ENCODE data around the gene ZC3H7B.

The ZC3H7B gene

DNA sequence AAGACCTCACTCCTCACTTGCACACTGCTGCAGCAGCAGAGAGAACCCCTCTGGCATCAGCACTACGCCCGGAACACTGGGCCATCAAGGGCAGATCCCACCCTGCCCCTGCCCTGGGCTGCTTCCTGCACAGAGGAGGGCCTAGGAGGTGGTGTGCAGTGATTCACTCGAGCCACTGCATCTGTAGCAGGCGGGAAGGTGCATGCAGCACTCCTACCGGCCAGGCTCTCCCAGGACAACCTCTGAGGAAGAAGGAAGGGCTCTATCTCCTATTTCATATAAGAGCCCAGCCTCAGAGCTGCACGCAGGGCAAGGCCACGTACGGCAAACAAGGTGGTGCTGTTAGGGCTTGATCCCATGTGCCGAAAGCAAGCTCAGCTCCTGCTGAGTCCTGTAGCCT is 29.5 kb upstream of the ZC3H7B start:
- no peak for TF ChIP-seq GATA3 (IDR thresholded peaks at IDR 0.05; ENCODE audit: low read depth, low read length)
- TF ChIP-seq GATA2 (IDR thresholded peaks at IDR 0.05; ENCODE audit: low read depth, low read length): no peak

DNA sequence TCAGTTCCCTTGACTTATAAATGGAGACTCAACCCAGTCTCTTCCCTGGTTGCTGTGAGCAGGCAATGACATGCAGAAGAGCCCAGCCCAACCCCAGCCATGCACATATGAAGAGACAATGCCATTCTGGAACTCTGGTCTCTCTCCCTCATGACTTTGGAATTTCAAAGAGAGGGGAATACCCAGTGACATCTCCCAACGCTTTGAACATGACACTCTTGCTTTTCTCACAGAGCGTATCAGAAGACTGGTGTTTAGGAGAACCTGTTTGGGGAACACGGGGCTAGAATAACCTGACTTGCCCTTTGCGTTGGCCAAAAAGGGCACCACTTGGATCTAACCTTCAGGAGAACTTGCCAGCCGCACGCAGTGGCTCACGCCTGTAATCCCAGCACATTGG is 28.2 kb upstream of the ZC3H7B start:
- TF ChIP-seq GATA3 (IDR thresholded peaks at IDR 0.05; ENCODE audit: low read depth, low read length) (no peak), GATA2 (IDR thresholded peaks at IDR 0.05; ENCODE audit: low read depth, low read length) (no peak)

DNA sequence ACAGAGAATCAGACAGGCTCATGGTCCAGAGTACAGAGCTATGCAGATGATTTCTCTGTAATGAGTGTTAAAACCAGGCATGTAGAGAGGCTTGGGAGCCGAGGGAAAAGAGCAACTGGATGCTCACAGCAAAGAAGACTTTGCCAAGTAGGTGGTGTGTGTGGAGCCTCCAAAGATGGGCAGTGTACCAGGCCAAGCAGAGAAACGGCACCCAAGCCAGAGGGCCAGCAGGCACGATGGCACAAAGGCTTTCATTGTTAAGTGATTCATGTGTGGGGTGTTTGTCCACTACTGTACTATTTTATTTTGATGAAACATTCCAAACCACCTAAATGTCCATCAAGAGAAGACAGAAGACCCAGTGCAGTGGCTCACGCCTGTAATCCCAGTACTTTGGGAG is 26.5 kb upstream of the ZC3H7B start:
- TF ChIP-seq GATA2 (IDR thresholded peaks at IDR 0.05; ENCODE audit: low read depth, low read length): no peak
- TF ChIP-seq GATA3 (IDR thresholded peaks at IDR 0.05; ENCODE audit: low read depth, low read length): no peak

DNA sequence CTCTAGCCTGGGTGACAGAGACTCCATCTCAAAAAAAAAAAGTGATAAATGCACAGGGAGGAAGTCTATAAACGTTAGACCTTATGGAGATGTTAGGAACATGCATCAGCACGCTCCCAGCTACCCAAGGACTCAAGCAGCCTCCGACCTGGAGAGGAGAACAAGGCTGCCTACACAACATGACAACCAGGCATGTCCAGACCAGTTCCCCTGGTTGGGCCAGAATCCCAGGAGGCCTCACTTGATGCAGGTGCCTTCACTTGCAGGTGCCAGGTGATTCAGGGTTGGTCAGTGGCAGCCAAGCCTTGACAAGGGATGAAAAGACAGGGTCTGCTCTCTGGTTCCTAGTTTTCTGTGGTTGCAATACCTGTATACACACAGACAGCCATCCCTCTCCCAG is 21.3 kb upstream of the ZC3H7B start:
- no peak for TF ChIP-seq GATA2 (IDR thresholded peaks at IDR 0.05; ENCODE audit: low read depth, low read length)
- no peak for TF ChIP-seq GATA3 (IDR thresholded peaks at IDR 0.05; ENCODE audit: low read depth, low read length)

DNA sequence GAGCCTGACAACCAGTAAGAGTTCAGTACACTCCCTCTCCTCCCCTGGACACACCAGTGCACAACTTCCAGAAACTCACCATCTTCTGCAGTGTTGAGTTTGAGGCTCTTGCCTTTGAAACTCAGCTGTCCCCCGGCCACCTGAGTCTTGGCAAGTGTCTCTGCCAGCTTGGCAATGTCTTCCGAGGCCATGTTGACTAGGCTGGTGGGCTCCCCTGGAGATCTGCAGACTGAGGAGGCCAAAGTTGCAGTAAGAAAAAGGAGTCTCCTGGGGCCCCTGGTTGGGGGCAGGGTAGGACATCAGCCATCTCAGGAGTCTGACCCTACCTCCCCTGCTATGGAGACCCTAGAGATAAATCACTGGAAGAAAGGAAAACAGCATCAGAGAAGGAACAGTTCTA is 20.5 kb upstream of the ZC3H7B start:
- TF ChIP-seq GATA3 (IDR thresholded peaks at IDR 0.05; ENCODE audit: low read depth, low read length) (no peak), GATA2 (IDR thresholded peaks at IDR 0.05; ENCODE audit: low read depth, low read length) (no peak)

DNA sequence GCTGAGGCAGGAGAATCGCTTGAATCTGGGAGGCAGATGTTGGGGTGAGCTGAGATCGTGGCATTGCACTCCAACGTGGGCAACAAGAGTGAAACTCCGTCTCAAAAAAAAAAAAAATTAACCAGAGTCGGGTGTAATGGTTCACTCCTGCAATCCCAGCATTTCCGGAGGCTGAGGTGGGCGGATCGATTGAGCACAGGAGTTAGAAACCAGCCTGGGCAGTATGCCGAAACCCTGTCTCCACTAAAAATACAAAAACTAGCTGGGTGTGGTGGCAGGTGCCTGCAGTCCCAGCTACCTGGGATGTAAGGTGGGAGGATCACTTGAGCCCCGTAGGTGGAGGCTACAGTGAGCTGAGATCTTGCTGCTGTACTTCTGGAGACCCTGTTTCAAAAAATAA is 16.9 kb upstream of the ZC3H7B start:
- no peak for TF ChIP-seq GATA3 (IDR thresholded peaks at IDR 0.05; ENCODE audit: low read depth, low read length)
- no peak for TF ChIP-seq GATA2 (IDR thresholded peaks at IDR 0.05; ENCODE audit: low read depth, low read length)

DNA sequence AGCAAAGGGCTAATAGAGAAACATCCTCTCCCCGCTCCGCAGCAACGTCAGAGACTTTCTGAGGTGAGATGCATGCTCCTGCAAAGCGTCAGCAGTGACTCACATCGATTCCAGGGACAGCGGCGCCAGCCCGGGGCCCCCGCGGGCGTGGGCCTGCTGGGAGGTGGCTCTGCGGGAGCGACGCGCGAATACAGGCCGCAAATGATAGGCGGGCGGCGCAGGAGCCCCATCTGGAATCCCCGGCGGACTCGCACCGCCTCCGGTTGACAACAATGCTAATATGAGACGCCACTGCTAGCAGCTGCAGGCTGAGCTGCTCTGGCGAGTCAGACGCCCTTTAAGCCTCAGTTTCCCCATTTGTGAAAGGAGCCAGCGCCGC is 15.9 kb upstream of the ZC3H7B start:
- TF ChIP-seq GATA2 (IDR thresholded peaks at IDR 0.05; ENCODE audit: low read depth, low read length) (no peak), GATA3 (IDR thresholded peaks at IDR 0.05; ENCODE audit: low read depth, low read length) (no peak)

DNA sequence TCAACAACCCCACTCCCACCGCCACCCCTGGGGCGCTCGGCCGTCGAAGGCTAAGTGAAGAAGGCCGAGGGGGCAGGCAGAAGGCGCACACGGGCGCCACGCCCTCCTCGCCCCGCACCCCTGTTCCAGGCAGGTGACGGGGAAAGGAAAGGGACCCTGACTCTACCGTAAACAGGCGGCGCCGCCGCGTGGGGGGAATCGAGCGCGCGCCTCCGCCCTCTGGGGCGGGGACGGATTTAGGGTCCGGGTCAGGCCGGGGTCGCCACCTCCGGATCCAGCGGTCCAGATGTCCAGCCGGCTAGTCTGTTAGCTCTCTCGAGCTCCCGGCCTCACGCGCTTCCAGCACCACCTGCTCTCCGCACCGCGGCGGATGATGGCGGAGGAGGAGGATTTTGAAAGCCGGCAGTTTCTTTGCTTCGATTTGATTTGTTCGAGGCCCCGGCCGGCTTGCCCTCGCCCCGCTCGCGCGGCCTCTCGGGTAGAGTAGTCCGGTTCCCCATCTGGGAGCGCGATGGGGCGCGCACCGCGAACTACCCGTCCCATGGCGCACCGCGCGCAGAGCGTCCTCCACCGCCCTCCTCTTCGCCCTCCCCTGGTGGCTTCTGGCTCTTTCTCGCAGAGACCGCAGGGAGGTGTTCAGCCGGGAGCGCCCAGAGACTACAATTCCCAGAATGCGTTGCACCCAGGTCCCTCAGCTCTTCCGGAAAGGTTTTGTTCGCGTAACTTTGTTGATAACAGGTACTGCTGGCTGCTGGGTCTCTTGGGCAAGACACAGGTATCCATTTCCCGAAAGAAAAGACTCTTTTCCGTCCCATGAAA is 15.3 kb upstream of the ZC3H7B start, which contains the start of gene RANGAP1:
Gene RANGAP1 (minus strand): TSS at position 368 of the 819 bp plus-strand sequence. CDS start 5,143 bp downstream, outside the sequence.
- TF ChIP-seq GATA2 (IDR thresholded peaks at IDR 0.05; ENCODE audit: low read depth, low read length) (no peak), GATA3 (IDR thresholded peaks at IDR 0.05; ENCODE audit: low read depth, low read length) (no peak)

DNA sequence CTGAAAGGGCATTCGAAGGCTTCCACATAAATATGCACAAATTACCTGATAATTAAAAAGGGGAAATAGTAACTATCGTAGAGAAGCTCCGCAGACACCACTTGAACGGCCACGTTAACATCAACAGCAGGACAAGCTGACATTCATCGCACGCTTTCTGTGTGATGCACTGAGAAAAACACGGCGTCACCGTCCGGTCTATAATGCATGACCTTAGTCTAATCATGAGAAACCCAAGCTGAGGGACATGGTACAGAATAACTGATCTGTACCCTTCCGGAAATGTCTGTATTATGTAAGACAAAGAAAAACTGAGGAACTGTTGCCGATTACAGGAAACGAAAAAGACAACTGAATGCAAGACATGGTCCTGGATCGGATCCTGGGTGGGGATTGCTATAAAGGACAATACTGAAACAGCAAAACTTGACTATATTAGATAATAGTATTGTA is 14.7 kb upstream of the ZC3H7B start:
- TF ChIP-seq GATA3 (IDR thresholded peaks at IDR 0.05; ENCODE audit: low read depth, low read length) (no peak), GATA2 (IDR thresholded peaks at IDR 0.05; ENCODE audit: low read depth, low read length) (no peak)

DNA sequence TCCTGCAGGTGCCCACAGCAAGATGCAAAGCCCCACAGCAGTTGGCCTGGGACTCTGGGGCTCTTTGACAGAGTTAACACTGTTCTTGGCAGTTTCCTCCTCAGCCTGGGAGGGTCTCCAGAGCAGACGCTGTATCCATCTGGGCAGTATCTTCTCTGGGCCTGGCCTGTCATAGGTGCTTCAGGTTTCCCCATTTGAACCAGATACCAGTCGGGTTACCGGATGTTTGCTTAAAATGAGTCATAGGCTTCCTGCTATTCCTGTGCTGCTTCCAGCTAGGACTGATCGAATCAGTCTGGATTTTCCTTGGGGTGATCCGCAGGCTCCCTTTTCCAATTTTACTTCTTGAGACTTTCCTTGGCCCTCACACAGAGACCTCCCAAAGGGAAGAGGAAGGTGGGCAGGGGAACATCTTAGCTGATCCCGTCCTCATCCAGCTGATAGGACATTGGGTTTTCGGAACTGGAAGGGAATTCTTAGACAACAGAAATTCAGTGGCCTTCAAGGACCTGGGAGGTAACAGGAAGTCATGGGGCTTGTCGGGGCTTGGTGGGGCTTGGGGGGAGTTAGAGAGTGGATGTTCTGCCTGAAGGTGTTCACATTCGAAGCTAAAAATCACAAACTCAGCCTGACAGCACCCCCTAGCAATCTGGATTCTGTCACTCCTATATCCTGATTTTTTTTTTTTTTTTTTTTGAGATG is 12.9 kb upstream of the ZC3H7B start:
- no peak for TF ChIP-seq GATA2 (IDR thresholded peaks at IDR 0.05; ENCODE audit: low read depth, low read length)
- TF ChIP-seq GATA3 (IDR thresholded peaks at IDR 0.05; ENCODE audit: low read depth, low read length): no peak

DNA sequence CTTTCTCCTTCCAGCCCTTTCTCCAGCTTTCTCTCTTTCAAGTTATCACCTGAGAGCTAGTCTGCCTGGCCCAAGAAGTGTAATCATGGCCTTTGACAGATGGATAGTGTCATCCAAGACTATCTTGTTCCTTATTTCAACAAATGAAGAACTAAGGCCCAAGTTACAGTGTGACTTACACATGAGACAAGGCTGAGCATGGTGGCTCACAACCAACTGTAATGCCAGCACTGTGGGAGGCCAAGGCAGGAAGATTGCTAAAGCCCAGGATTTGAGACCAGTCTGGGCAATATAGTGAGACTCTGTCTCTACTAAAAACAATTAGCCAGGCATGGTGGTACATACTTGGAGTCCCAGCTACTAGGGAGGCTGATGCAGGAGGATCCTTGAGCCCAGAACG is 11.7 kb upstream of the ZC3H7B start:
- no peak for TF ChIP-seq GATA3 (IDR thresholded peaks at IDR 0.05; ENCODE audit: low read depth, low read length)
- TF ChIP-seq GATA2 (IDR thresholded peaks at IDR 0.05; ENCODE audit: low read depth, low read length): no peak

DNA sequence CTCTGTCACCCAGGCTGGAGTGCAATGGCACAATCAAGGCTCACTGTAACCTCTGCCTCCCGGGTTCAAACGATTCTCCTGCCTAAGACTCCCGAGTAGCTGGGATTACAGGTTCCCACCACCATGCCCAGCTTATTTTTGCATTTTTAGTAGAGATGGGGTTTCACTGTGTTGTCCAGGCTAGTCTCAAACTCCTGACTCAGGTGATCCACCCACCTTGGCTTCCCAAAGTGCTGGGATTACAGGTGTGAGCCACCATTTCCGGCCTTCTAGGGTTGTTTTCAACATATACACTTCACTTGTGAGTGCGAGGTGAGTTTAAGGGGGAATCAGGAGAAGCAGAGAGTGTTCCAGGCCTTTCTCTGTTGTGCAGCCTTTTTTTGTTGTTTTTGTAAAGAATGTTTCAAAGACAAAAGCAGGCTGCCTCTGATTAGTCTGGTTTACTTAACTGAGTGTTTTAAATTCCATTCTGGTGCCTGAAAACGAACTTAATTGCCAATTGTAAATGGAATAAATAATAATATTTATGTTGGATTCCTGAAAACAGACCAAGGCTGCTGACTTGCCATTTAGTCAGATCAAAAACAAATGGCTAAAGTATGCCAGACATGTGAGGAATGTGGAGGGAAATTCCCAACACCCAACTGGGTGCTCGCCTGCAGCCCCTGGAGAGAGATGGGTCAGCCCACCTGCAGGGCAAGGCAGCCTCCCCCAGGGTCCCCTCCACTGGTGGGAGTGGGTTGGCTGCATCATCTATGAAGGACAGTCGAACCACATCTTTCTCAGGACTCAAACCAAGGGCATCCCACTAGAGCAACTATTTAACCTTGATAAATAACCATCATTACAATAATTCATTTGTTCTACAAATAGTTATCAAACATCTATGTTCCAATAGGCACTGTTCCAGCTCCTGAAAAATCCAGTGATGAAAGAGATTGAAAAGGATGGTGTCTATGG is 10.8 kb upstream of the ZC3H7B start:
- TF ChIP-seq GATA2 (IDR thresholded peaks at IDR 0.05; ENCODE audit: low read depth, low read length) (no peak), GATA3 (IDR thresholded peaks at IDR 0.05; ENCODE audit: low read depth, low read length) (no peak)

DNA sequence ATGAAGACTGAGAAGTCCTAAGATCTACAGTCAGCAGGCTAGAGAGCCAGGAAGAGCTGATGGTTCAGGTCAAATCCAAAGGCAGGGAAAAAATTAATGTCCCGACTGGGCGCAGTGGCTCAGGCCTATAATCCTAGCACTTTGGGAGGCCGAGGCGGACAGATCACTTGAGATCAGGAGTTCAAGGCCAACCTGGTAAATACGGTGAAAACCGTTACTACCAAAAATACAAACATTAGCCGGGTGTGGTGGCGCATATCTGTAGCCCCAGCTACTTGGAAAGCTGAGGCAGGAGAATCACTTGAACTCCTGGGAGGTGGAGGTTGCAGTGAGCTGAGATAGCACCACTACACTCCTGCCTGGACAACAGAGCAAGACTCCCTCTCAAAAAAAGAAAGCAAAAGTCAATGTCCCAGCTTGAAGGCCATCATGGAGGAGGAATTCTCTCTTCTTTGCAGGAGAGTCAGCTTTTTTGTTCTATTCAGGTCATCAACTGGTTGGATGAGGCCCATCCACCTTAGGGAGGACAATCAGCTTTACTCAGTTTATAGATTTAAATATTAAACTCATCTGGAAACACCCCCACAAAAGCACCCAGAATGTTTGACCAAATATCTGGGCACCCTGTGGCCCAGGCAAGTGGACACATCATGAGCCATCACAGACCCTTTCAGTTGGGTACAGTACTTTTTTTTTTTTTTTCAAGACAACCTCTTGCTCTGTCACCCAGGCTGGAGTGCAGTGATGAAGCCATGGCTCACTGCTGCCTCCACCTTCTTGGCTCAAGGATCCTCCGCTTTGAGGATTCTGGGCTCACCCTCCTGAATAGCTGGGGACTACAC is 4.3 kb upstream of the ZC3H7B start:
- TF ChIP-seq GATA3 (IDR thresholded peaks at IDR 0.05; ENCODE audit: low read depth, low read length) (no peak), GATA2 (IDR thresholded peaks at IDR 0.05; ENCODE audit: low read depth, low read length) (no peak)
